ENCODE data around the gene NFE2.

Gene NFE2

DNA sequence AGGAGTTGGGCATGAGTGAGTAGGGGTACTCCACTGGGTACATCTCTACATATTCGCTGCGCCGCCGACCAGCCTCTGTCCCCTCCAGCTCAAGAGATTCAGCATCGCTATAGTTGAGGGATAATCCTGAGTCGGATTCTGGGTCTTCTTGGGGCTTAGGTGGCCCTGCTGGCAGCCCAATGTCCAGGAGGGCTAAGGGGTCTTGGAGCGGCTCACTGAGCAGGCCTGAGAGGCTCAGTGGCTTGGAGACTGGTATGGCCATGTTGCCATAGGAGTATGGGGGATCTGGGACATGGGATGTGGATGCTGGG, 7.9 kb downstream of the NFE2 start:
- Histone ChIP-seq H3K4me2 (ENCODE audit: low read length) (no peak overlapping the region), H3K23ac (ENCODE audit: low read length) (no peak overlapping the region), H2BK12ac (ENCODE audit: low read length) (no peak overlapping the region), H2BK5ac (ENCODE audit: low read depth, low read length, poor library complexity) (no peak overlapping the region), H3K4me1 (ENCODE audit: control insufficient read depth in 1 of 2, insufficient read depth in 2 of 2, low read length in 2 of 2) (no peaks in the 10 kb centered on the region), H3K36me3 (ENCODE audit: control insufficient read depth in 1 of 2, insufficient read depth in 2 of 2, low read length in 2 of 2) (peaks cover 0 to 2% of the 10 kb centered on the region in 2 experiments), H3K79me2 (ENCODE audit: control insufficient read depth, insufficient read depth, low read length, poor library complexity) (no peaks in the 10 kb centered on the region), H4K12ac (ENCODE audit: low read depth, low read length) (no peak overlapping the region), H2BK120ac (ENCODE audit: insufficient read depth, low read length, poor library complexity) (no peak overlapping the region), H4K8ac (ENCODE audit: low read depth, low read length) (no peak overlapping the region), H3K18ac (ENCODE audit: low read length) (no peak overlapping the region), H3K9ac (ENCODE audit: low read length) (no peak overlapping the region), H3K9me3 (ENCODE audit: insufficient read depth, low read depth, low read length) (no peaks in the 10 kb centered on the region), H3K79me1 (ENCODE audit: low read length) (no peaks in the 10 kb centered on the region), H3K14ac (ENCODE audit: low read length) (no peak overlapping the region), H2AK5ac (ENCODE audit: low read length) (no peak overlapping the region), H3K4ac (ENCODE audit: low read depth, low read length) (no peak overlapping the region), H3K27me3 (ENCODE audit: insufficient read depth, low read length) (no peaks in the 10 kb centered on the region), H2AFZ (ENCODE audit: insufficient read depth, low read length, poor library complexity) (no peak overlapping the region), H3K4me3 (ENCODE audit: low read depth, low read length) (no peak overlapping the region), H3K27ac (ENCODE audit: low read depth, low read length) (no peak overlapping the region), H4K91ac (ENCODE audit: low read depth, low read length) (no peak overlapping the region)
- DNase-seq: no peak
- WGBS (ENCODE audit: extremely low coverage, insufficient coverage, insufficient read length): no CpG with 5 or more reads among the region's 7 CpGs

DNA sequence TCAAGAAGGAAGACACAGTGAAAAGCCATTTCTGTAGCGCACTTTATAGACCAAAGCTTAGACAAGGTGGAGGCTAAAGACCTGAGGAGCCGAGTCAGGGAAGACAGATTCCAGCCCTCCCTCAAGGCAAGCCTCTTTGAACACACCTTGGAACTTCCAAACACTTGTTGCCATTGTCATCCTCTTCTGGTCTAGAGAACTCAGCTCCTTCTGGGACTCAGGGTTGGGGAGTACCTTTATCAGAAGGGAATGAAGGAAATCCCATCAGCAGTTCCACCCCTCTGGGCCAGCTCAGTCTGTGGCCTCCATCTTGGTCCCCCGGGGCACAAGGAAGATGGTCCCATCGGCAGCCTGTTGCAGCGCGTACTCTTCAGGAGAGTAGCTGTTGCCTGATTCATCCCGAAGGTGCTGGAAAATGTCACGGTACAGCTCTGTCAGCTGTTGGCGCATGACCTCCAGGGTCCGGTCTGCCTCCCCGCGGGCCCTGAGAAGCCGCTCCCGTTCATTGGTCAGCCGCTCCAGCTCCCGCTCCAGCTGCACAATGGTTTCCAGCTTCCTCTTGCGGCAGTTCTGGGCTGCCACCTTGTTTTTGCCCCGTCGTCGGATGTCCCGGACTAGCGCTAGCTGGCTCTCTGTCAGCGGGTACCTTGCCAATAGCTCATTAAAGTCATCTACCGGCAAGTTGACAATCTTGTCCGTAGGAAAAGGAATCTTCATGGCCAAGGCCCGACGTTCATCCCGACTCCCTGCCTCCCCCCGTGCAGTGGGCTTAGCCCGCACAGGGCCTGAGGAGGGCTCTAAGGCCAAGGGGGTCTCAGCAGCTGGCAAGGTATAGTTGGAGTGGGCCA, 8.5 kb downstream of the NFE2 start:
- H3K36me3 ChIP-seq (ENCODE audit: control insufficient read depth in 1 of 2, insufficient read depth in 2 of 2, low read length in 2 of 2): peaks cover 4 to 7% of the 10 kb centered on the region in 2 experiments
- no peak overlapping the region for H2AFZ ChIP-seq (ENCODE audit: insufficient read depth, low read length, poor library complexity)
- H3K79me2 ChIP-seq (ENCODE audit: control insufficient read depth, insufficient read depth, low read length, poor library complexity): no peaks in the 10 kb centered on the region
- H4K8ac ChIP-seq (ENCODE audit: low read depth, low read length): no peak overlapping the region
- no peak overlapping the region for H3K4me2 ChIP-seq (ENCODE audit: low read length)
- H3K4me3 ChIP-seq (ENCODE audit: low read depth, low read length): no peak overlapping the region
- H2BK5ac ChIP-seq (ENCODE audit: low read depth, low read length, poor library complexity): no peak overlapping the region
- H2BK120ac ChIP-seq (ENCODE audit: insufficient read depth, low read length, poor library complexity): no peak overlapping the region
- no peak overlapping the region for H4K12ac ChIP-seq (ENCODE audit: low read depth, low read length)
- no peak overlapping the region for H2AK5ac ChIP-seq (ENCODE audit: low read length)
- no peak overlapping the region for H3K14ac ChIP-seq (ENCODE audit: low read length)
- no peaks in the 10 kb centered on the region for H3K27me3 ChIP-seq (ENCODE audit: insufficient read depth, low read length)
- H3K27ac ChIP-seq (ENCODE audit: low read depth, low read length): no peak overlapping the region
- no peaks in the 10 kb centered on the region for H3K9me3 ChIP-seq (ENCODE audit: insufficient read depth, low read depth, low read length)
- WGBS (ENCODE audit: extremely low coverage, insufficient coverage, insufficient read length): no CpG with 5 or more reads among the region's 30 CpGs
- H3K4me1 ChIP-seq (ENCODE audit: control insufficient read depth in 1 of 2, insufficient read depth in 2 of 2, low read length in 2 of 2): no peaks in the 10 kb centered on the region
- no peak overlapping the region for H3K18ac ChIP-seq (ENCODE audit: low read length)
- H4K91ac ChIP-seq (ENCODE audit: low read depth, low read length): no peak overlapping the region
- H2BK12ac ChIP-seq (ENCODE audit: low read length): no peak overlapping the region
- no peak for DNase-seq
- H3K4ac ChIP-seq (ENCODE audit: low read depth, low read length): no peak overlapping the region
- no peak overlapping the region for H3K23ac ChIP-seq (ENCODE audit: low read length)
- no peaks in the 10 kb centered on the region for H3K79me1 ChIP-seq (ENCODE audit: low read length)
- H3K9ac ChIP-seq (ENCODE audit: low read length): no peak overlapping the region

DNA sequence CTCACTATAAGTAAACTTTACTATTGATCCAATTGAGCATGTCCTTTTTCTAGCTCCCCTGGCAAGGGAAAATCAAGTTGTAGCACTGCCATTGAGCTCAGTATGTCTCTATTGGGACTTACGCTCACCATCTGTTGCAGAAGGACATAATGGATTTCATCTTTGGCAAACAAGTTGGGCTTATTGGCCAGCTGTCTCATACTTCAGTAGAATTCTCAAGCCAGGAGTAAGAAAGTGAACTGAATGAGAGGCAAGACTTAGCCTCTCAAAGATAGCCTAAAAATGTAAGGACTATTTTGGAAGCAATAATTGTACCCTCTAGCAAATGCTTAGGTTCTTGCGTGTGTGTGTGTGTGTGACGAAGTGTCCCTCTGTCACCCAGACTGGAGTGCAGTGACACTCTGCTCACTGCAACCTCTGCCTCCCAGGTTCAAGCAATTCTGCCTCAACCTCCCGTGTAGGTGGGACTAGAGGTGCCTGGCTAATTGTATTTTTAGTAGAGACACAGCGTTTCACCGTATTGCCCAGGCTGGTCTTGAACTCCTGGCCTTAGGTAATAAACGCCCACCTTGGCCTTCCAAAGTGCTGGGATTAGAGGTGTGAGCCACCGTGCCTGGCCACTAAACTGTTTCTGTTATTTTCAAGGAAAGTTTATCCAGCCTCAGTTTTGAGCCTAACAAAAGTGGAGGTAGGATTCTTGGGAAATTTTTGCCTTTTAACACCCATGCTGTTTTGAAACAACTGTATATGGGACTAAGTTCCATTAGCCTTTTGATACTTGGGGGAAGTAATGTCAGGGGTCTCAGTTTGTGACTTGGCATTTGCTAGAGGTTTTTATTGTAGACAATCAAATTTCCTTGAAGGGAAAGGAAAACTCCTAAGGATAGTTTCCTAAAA, 13.3 kb downstream of the NFE2 start:
- H3K18ac ChIP-seq (ENCODE audit: low read length): no peak overlapping the region
- no peak overlapping the region for H2AFZ ChIP-seq (ENCODE audit: insufficient read depth, low read length, poor library complexity)
- no peak overlapping the region for H2BK5ac ChIP-seq (ENCODE audit: low read depth, low read length, poor library complexity)
- H3K79me1 ChIP-seq (ENCODE audit: low read length): no peaks in the 10 kb centered on the region
- DNase-seq: peak in 1 of 2 donors; percentile 24
- no peak overlapping the region for H2BK12ac ChIP-seq (ENCODE audit: low read length)
- H3K27me3 ChIP-seq (ENCODE audit: insufficient read depth, low read length): no peaks in the 10 kb centered on the region
- H3K14ac ChIP-seq (ENCODE audit: low read length): no peak overlapping the region
- H4K12ac ChIP-seq (ENCODE audit: low read depth, low read length): no peak overlapping the region
- H3K9ac ChIP-seq (ENCODE audit: low read length): no peak overlapping the region
- H3K36me3 ChIP-seq (ENCODE audit: control insufficient read depth in 1 of 2, insufficient read depth in 2 of 2, low read length in 2 of 2): peaks cover 14 to 38% of the 10 kb centered on the region in 2 experiments
- no peak overlapping the region for H3K23ac ChIP-seq (ENCODE audit: low read length)
- H3K27ac ChIP-seq (ENCODE audit: low read depth, low read length): no peak overlapping the region
- no peaks in the 10 kb centered on the region for H3K9me3 ChIP-seq (ENCODE audit: insufficient read depth, low read depth, low read length)
- H3K4me2 ChIP-seq (ENCODE audit: low read length): no peak overlapping the region
- no peak overlapping the region for H2AK5ac ChIP-seq (ENCODE audit: low read length)
- no peaks in the 10 kb centered on the region for H3K79me2 ChIP-seq (ENCODE audit: control insufficient read depth, insufficient read depth, low read length, poor library complexity)
- H4K8ac ChIP-seq (ENCODE audit: low read depth, low read length): no peak overlapping the region
- H3K4me3 ChIP-seq (ENCODE audit: low read depth, low read length): no peak overlapping the region
- no peak overlapping the region for H4K91ac ChIP-seq (ENCODE audit: low read depth, low read length)
- H3K4me1 ChIP-seq (ENCODE audit: control insufficient read depth in 1 of 2, insufficient read depth in 2 of 2, low read length in 2 of 2): peaks cover 2 to 8% of the 10 kb centered on the region in 2 experiments
- H2BK120ac ChIP-seq (ENCODE audit: insufficient read depth, low read length, poor library complexity): no peak overlapping the region
- no peak overlapping the region for H3K4ac ChIP-seq (ENCODE audit: low read depth, low read length)
- WGBS (ENCODE audit: extremely low coverage, insufficient coverage, insufficient read length): no CpG with 5 or more reads among the region's 8 CpGs

DNA sequence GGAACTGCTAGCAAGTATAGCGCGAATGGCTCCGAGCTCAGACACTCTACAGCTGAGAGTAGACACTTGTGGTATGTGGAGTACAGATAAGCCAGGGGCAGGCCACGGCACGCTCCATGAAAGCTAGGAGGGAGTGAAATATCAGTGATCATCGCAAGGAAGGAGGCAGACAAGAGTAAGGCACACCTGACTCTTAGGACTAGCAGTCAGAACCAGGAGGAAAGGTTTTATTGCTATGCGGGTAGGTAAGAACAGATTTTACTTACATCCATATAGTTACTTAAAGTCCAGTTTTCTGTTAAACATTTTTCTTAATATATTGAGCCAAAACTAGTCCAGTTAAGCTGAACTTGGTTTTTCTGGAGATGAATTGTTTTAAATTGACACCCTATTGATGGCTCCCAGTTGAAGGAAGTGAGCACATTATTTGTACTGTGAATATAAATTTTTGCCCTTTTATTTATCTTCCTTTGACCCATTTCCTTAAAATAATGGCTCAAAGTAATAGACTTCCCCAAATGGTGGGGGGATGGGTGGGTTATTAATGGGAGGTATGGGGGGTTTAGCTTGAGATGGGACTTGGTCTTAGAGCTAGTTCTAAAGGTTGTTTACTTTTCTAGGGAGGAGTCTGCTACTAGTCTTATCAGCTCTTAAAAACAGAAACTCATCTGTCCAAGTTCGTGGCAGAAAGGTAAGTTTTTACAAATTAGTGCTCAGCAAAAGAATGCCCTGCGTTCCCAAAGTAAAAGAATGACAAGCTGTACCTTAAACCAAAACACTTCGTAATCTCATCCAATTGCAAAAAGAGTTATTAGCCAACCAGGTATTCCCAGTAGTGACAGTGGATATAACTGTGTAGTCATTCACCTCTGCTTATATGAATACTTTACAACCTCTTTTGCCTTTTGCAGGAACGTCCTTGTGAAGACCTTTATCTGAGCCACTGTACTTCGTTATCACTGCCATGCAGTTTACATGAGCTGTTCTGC, 14.5 kb downstream of the NFE2 start:
- Histone ChIP-seq H3K36me3 (ENCODE audit: control insufficient read depth in 1 of 2, insufficient read depth in 2 of 2, low read length in 2 of 2) (peaks cover 18 to 45% of the 10 kb centered on the region in 2 experiments), H2AFZ (ENCODE audit: insufficient read depth, low read length, poor library complexity) (no peak overlapping the region), H3K79me1 (ENCODE audit: low read length) (peaks cover under 1% of the 10 kb centered on the region), H3K23ac (ENCODE audit: low read length) (peak overlapping the region; percentile 5), H3K4me1 (ENCODE audit: control insufficient read depth in 1 of 2, insufficient read depth in 2 of 2, low read length in 2 of 2) (peaks cover 4 to 8% of the 10 kb centered on the region in 2 experiments), H3K4me2 (ENCODE audit: low read length) (peak overlapping the region; percentile 38), H3K79me2 (ENCODE audit: control insufficient read depth, insufficient read depth, low read length, poor library complexity) (peaks cover under 1% of the 10 kb centered on the region), H3K4ac (ENCODE audit: low read depth, low read length) (no peak overlapping the region), H3K27ac (ENCODE audit: low read depth, low read length) (no peak overlapping the region), H3K4me3 (ENCODE audit: low read depth, low read length) (no peak overlapping the region), H4K12ac (ENCODE audit: low read depth, low read length) (no peak overlapping the region), H3K9me3 (ENCODE audit: insufficient read depth, low read depth, low read length) (no peaks in the 10 kb centered on the region), H3K18ac (ENCODE audit: low read length) (no peak overlapping the region), H3K9ac (ENCODE audit: low read length) (peak overlapping the region; percentile 20), H2BK120ac (ENCODE audit: insufficient read depth, low read length, poor library complexity) (no peak overlapping the region), H4K91ac (ENCODE audit: low read depth, low read length) (no peak overlapping the region), H4K8ac (ENCODE audit: low read depth, low read length) (no peak overlapping the region), H2AK5ac (ENCODE audit: low read length) (no peak overlapping the region), H2BK12ac (ENCODE audit: low read length) (no peak overlapping the region), H3K27me3 (ENCODE audit: insufficient read depth, low read length) (no peaks in the 10 kb centered on the region), H3K14ac (ENCODE audit: low read length) (no peak overlapping the region), H2BK5ac (ENCODE audit: low read depth, low read length, poor library complexity) (no peak overlapping the region)
- DNase-seq: peak; percentile 23 to 40
- WGBS (ENCODE audit: extremely low coverage, insufficient coverage, insufficient read length): no CpG with 5 or more reads among the region's 12 CpGs

All from trophoblast cell (in vitro differentiated cells and primary cell).